GM21423 (cell line): ENCODE measurements around the gene BRICD5.

Experiments
- ATAC-seq: cut with Tn5 transposase; IDR thresholded peaks from one replicate; pipeline ENCODE4 v1.9.1; 2021; ENCODE audit warnings: mild to moderate bottlenecking, moderate library complexity; ENCODE audit not compliant: unreplicated experiment

Gene BRICD5

GRCh38 chr16:2183671-2184070 lies 27.0 kb downstream of the BRICD5 start:
- ATAC-seq: no peak

- no peak for ATAC-seq
Measured at GRCh38 chr16:2181952-2182351, 28.7 kb downstream of the BRICD5 start.

- no peak for ATAC-seq
Measured at GRCh38 chr16:2180962-2181923, 29.4 kb downstream of the BRICD5 start.

DNA sequence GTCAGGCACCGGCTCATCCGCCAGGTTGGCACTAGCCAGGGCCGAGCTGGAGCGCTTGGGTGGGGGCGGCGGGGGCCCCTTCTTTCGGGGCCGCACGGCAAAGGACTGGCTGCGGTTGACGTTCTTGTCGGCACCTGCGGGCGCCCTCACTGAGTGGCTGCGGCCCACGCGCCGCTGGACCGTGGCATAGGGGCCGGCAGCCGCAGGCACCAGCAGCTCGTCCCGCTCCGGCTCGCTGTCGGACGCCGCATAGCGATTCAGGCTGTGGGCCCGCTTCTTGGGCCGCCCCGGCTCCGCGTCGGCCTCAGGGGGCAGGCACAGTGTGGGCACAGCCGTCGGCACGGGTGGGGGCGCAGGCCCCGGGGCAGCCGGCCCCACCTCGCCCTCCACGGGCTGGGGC lies 30.2 kb downstream of the BRICD5 start:
- no peak for ATAC-seq

- no peak for ATAC-seq
Measured at GRCh38 chr16:2179576-2179975, 31.1 kb downstream of the BRICD5 start.

GRCh38 chr16:2179107-2179501 lies 31.6 kb downstream of the BRICD5 start:
- no peak for ATAC-seq

GRCh38 chr16:2178321-2179106 lies 32.1 kb downstream of the BRICD5 start:
- ATAC-seq: no peak

GRCh38 chr16:2177561-2177960 lies 33.1 kb downstream of the BRICD5 start:
- ATAC-seq: no peak

DNA sequence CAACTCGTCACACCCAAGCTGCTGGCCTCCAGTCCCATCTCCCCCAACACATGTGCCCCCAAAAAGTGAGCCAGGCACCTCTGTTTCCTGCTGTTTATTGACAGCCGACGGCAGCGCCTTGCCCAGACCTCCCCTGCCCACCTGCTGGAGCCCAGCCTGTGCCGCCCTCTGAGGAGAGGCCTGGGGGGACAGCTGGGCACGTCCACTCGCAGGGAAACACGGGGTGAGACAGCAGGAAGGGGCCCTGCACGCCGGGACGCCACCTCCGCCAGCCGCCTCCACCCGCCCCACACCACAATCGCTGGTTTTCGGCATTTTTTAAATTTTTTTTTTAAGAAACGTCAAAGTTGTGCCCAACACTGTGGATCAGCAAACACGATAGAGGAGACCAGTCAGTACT lies 33.6 kb downstream of the BRICD5 start:
- no peak for ATAC-seq

GRCh38 chr16:2176047-2176446 lies 34.6 kb downstream of the BRICD5 start:
- ATAC-seq: no peak

DNA sequence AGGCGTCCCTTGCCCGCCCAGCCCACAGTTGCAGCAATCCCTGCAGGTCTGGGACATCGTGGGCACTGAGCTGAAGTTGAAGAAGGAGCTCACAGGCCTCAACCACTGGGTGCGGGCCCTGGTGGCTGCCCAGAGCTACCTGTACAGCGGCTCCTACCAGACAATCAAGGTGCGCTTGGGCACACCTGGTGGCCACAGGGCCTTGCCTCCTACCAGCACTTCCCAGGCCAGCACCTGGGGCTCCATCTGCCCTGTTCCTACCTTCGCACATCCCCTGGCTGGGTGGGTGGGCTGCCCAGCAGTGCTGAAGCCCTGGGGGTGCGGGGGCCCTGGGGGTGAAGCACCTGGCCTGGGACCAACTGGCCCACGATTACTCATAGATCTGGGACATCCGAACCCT lies 35.2 kb downstream of the BRICD5 start:
- no peak for ATAC-seq

- ATAC-seq: no peak
Measured at GRCh38 chr16:2174396-2175131, 36.1 kb downstream of the BRICD5 start.

GRCh38 chr16:2173916-2174315 lies 36.7 kb downstream of the BRICD5 start:
- ATAC-seq: no peak

DNA sequence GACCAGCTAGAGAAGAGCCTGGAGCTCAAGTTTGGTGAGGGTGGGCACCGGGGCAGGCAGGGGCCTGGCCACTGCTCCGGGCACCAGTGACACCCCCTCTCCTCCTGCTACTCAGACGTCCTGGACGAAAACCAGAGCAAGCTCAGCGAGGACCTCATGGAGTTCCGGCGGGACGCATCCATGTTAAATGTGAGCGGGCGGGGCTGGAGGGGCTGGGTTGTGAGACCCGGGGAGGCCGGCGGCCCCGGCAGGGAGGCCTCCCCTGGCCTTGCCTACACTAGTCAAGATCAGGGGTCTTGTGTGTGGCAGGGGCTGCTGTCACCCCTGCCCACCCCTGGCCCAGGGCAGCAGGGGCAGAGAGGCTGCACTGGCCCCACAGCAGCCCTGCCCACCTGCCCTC lies 37.3 kb downstream of the BRICD5 start:
- no peak for ATAC-seq

DNA sequence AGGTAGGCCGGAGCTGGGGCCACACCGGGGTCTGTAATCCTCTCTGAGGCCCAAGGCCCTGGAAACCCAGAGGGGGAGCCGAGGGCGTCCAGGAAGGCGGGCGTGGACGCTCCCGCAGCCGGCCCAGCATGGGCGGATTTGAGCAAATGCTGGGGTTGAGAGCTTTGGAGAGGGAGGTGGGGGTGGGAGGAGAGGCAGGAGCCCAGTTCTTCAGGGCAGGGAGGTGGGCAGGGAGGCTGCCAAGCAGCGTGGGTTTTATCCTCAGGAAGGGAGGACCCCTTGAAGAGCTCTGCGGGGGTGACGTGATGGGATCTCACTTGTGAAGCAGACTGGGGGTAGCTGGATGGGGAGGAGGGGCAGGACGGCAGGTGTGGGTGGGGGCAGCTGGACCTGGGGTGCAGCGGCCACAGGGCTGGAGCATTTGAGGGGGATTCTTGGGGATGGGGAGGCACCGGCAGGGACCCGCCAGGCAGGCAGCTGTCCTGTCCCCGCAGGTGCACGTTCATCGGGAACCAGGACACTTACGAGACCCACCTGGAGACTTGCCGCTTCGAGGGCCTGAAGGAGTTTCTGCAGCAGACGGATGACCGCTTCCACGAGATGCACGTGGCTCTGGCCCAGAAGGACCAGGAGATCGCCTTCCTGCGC lies 37.9 kb downstream of the BRICD5 start:
- no peak for ATAC-seq

DNA sequence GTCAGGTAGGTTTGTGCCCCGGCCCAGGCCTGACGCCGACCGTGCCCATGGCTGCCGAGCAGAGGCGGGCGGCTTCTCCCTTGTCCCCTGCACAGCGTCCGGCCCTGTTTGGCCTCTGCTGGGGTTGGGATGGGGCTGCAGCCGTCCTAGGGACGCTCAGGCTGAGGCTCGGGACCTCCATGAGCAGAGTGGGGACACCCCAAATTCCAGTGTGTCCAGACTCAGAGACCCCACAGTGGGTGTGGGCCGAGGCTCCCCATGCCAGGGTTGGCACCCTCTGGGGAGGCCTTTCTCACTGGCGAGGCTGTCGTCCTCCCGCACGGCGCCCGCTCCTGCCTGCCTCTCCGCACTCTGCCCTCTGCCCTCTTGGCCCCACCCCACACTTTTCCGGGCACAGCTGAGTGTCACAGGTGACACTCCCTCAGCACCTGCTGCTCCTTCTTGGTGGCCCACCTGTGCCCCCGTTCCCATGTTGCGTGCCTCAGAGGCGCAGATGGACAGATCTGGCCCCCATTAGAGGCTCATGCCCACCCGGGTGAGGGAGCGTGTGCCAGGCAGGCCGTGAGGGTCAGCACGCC lies 39.0 kb downstream of the BRICD5 start:
- ATAC-seq: no peak

DNA sequence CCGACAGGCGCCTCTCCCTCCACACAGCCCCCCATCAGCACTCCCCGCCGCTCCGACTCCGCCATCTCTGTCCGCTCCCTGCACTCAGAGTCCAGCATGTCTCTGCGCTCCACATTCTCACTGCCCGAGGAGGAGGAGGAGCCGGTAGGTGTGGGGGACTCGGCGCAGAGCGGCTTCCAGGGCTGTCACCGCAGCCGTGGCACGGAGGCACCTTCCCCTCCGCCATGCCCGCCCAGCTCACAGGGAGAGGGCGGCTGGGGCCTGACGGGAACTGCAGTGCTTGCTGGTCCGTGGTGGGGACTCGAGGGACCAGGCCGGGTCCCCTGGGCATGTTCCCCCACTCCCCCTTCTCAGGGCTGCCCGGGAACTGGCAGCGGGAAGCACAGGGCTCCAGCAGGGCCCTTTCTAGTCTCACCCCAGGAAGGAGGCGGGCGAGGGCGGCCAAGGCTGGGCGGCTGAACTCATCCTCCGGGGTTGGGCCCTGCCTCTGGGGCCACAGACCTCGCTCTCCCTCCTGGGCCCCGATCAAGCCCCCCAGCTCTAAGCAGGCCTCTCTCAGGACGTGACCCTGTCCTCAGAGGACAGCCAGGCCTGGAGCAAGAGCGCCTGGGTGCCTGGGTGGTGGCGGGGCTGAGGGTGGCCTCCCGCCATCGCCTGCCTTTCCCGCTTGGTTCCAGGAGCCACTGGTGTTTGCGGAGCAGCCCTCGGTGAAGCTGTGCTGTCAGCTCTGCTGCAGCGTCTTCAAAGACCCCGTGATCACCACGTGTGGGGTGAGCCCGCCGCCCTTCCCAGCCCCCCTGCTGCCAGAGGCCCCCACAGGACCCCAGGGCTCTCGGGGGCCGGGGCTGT lies 39.9 kb downstream of the BRICD5 start:
- ATAC-seq: no peak

DNA sequence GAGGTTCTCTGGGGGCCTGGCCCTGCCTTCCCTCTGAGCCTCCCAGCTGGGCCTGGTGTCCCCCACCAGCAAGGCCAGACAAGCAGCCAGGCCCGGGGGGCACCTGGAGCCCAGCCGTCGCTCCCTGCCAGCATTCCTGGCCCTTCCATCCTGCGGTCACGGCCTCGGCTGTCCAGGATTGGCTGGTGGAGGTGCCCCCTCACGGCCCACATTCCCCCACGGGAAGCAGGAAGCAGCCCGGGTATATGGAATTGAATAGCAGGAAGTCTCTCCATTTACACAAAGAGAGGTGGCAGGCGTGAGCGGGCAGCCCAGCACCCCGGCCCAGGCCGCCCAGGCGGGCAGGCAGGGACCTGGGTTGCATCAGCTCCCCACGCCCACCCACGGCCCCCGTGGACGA lies 40.6 kb downstream of the BRICD5 start:
- ATAC-seq: no peak

DNA sequence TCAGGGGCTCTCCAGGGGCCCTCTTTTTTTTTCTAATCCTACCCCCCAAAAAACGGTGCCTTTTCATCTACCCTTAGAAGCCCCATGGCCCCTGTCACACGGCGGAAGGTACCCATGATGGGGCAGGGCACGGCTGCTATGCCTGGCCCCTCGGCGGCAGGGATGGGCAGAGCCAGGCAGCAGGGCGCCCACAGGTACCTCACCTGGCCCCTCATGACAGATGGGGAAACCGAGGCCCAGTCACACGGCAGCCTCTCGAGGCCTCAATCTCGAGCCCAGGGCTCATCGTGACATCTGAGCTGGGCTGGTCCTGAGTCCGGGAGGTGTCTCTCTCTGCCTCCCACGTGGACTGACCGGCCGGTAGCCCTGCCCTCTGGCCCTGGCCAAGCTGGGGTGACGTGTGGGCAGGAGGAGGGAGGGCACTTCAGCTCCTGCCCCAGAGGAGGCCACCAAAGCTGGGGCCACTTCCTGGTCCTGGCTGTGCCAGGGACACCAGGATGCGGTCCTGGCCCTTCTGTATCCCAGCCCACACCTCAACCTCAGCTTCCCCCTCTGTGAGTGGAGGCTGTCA lies 43.5 kb downstream of the BRICD5 start:
- no peak for ATAC-seq
